Measurements from ENCODE around the gene PDCD1. TPM values are rescaled to one million over a fixed set of nuclear protein-coding genes. Genes with fewer than 3 reads are reported as not detected.

The PDCD1 gene
- total RNA-seq, 3 donors from 2014 or later (not counting 1 experiment from before 2014, with no cell fraction given) = 0.45 TPM; not detected in 2

DNA sequence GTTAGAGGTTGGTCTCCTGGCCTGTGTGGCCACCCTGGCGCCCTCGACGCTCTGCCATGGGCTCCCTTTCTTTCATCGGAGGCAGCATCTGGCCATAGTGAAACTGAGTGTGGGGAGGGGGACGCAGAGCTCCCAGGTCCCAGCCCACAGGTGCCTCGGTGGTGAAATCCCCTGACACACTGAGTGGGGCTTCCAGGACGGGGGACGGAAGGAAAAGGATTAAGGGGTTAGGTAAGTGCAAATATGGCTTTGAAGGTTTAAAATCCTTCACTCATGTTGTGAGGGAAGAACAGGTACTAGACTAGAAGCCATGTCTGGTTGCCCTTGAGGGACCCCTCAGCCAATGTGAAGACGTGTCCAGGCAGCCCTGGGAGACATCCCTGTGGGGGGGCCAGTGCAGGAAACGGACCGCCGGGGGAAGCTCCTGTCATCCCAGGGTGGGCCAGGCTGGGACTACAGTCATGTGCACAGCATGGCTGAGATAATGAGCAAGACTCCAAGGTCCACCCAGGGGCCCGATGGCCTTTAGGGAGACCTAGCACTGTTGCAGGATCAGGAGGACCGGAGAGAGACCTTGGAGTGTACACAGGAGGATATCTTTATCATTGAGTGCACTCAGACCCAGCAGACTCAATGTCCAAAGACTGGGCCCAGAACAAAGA is 47.2 kb upstream of the PDCD1 start:
- peaks cover 0 to 2% of the 10 kb centered on the region in 2 donors for H3K4me1 Mint-ChIP-seq
- no peaks in the 10 kb centered on the region for H3K9me3 Mint-ChIP-seq
- TF ChIP-seq, protein P1, sequence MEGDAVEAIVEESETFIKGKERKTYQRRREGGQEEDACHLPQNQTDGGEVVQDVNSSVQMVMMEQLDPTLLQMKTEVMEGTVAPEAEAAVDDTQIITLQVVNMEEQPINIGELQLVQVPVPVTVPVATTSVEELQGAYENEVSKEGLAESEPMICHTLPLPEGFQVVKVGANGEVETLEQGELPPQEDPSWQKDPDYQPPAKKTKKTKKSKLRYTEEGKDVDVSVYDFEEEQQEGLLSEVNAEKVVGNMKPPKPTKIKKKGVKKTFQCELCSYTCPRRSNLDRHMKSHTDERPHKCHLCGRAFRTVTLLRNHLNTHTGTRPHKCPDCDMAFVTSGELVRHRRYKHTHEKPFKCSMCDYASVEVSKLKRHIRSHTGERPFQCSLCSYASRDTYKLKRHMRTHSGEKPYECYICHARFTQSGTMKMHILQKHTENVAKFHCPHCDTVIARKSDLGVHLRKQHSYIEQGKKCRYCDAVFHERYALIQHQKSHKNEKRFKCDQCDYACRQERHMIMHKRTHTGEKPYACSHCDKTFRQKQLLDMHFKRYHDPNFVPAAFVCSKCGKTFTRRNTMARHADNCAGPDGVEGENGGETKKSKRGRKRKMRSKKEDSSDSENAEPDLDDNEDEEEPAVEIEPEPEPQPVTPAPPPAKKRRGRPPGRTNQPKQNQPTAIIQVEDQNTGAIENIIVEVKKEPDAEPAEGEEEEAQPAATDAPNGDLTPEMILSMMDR (IDR thresholded peaks at IDR 0.05) = no peak
- no peaks in the 10 kb centered on the region for H3K36me3 Mint-ChIP-seq
- peaks cover 0 to 2% of the 10 kb centered on the region in 2 donors for H3K27me3 Mint-ChIP-seq (ENCODE audit: low read depth in 2 of 2)
- Histone ChIP-seq H3K27ac (ENCODE audit: low read length) (no peak overlapping the region), H3K27me3 (ENCODE audit: control insufficient read depth, insufficient read depth, low read length) (no peaks in the 10 kb centered on the region), H3K4me1 (ENCODE audit: control insufficient read depth, insufficient read depth, low read length) (peaks cover 11% of the 10 kb centered on the region), H3K4me3 (ENCODE audit: low read length) (no peak overlapping the region), H3K36me3 (ENCODE audit: control insufficient read depth, insufficient read depth, low read length) (no peaks in the 10 kb centered on the region), H3K9me3 (ENCODE audit: control insufficient read depth, insufficient read depth, low read length) (no peaks in the 10 kb centered on the region)
- peak in 1 of 2 donors; percentile 5 for DNase-seq
- 95% methylated on average over 14 of the region's 14 CpGs for WGBS (ENCODE audit: insufficient coverage)
- no peak for ATAC-seq
- no peak overlapping the region for H3K27ac Mint-ChIP-seq
- intact Hi-C loops (cut with micrococcal nuclease) = no loop called here
- H3K4me3 Mint-ChIP-seq = no peak overlapping the region

DNA sequence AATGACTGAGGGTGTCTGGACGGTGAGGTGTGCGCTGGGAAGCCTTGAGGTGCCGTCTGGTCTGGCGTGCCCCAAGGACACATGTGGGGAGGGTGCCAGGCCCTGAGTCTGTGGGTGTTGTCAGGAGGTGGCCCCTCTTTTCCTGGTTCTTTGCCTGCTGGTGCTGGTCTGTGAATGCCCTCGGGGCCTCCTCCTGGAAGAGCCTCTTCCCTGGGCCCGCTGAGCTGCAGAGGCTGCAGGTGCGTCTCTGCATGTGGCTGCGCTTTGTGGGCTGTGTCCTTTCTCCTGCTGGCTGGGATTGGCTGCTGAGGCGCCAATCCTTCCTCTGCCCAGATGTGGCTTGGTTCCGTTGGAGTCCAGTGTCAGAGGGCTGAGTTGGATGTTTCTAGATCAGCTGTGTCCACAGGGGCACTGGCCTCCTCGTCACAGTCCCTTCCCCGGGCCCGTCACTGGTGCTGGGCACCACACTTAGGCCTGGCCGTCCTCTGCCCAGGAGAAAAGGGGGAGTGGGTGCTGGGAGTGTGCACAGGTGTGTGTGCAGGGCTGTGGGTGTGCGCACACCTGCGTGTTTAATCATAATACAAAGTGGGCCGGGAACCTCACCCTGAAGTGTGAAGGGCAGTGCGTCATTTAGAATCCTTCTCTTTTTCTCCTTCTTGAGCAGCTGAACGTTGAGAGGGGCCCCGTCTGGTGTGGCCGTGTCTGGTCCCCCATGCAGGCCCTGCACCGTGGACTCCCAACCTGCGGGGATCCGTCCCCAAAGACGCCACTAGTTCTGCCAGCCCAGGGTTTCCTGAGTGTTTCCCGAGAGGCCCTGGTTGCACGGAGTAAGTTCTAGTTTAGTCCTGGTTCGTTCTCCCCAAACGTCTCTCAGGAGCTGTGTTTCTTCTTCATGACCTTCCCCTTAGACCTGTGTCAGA is 46.4 kb upstream of the PDCD1 start:
- Histone ChIP-seq H3K27me3 (ENCODE audit: control insufficient read depth, insufficient read depth, low read length) (no peaks in the 10 kb centered on the region), H3K27ac (ENCODE audit: low read length) (no peak overlapping the region), H3K36me3 (ENCODE audit: control insufficient read depth, insufficient read depth, low read length) (no peaks in the 10 kb centered on the region), H3K9me3 (ENCODE audit: control insufficient read depth, insufficient read depth, low read length) (no peaks in the 10 kb centered on the region), H3K4me1 (ENCODE audit: control insufficient read depth, insufficient read depth, low read length) (peaks cover 11% of the 10 kb centered on the region), H3K4me3 (ENCODE audit: low read length) (no peak overlapping the region)
- peaks cover 0 to 2% of the 10 kb centered on the region in 2 donors for H3K27me3 Mint-ChIP-seq (ENCODE audit: low read depth in 2 of 2)
- WGBS (ENCODE audit: insufficient coverage) = 95% methylated on average over 29 of the region's 29 CpGs
- H3K9me3 Mint-ChIP-seq = no peaks in the 10 kb centered on the region
- no peaks in the 10 kb centered on the region for H3K4me1 Mint-ChIP-seq
- no peaks in the 10 kb centered on the region for H3K36me3 Mint-ChIP-seq
- DNase-seq (peak in 1 of 2 donors; percentile 12), ATAC-seq (no peak)
- no peak overlapping the region for H3K4me3 Mint-ChIP-seq
- intact Hi-C loops (cut with micrococcal nuclease) = no loop called here
- TF ChIP-seq, protein P1 (IDR thresholded peaks at IDR 0.05) = no peak
- H3K27ac Mint-ChIP-seq = no peak overlapping the region

DNA sequence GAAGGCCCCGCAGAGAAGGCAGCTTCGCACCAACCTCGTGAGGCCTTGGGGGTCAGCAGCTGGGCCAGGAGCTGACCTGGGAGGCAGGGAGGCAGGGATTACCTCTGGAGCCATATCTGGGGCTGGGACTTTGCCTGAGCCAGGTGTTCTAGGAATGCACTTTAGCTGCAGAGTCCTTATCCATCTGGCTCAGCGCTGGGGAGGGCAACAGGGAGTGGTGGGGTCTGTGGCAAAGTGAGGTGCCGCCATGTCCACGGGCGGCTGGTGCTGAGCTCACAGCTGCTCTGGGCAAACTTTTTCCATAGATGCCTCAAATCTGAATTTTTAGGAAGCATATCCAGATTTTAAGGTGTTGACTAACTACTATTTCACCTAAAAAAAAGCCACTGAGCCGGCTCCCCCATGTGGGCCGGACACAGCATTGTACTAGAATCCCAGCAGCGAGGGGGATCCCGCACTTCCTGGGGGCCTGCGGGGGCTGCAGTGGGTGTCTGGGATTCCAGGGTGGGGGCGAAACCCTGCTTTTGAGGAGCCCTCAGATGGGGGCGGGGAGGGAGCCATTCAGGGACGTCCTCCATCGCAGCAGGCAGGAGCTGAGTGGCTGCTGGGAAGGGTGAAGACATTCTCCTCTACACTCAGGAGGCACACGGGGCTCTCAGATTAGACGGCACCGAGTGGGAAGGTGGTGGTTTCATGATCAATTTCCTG is 45.5 kb upstream of the PDCD1 start:
- no peak overlapping the region for H3K4me3 Mint-ChIP-seq
- no peaks in the 10 kb centered on the region for H3K36me3 ChIP-seq (ENCODE audit: control insufficient read depth, insufficient read depth, low read length)
- H3K4me3 ChIP-seq (ENCODE audit: low read length) = no peak overlapping the region
- no peak overlapping the region for H3K27ac ChIP-seq (ENCODE audit: low read length)
- no peaks in the 10 kb centered on the region for H3K36me3 Mint-ChIP-seq
- H3K9me3 Mint-ChIP-seq = no peaks in the 10 kb centered on the region
- H3K27ac Mint-ChIP-seq = no peak overlapping the region
- no peaks in the 10 kb centered on the region for H3K27me3 ChIP-seq (ENCODE audit: control insufficient read depth, insufficient read depth, low read length)
- ATAC-seq (no peak), DNase-seq (no peak)
- WGBS (ENCODE audit: insufficient coverage) = 92% methylated on average over 19 of the region's 19 CpGs
- TF ChIP-seq, protein P1 (IDR thresholded peaks at IDR 0.05) = no peak
- intact Hi-C loops (cut with micrococcal nuclease) = no loop called here
- no peaks in the 10 kb centered on the region for H3K9me3 ChIP-seq (ENCODE audit: control insufficient read depth, insufficient read depth, low read length)
- peaks cover 0 to 2% of the 10 kb centered on the region in 2 donors for H3K27me3 Mint-ChIP-seq (ENCODE audit: low read depth in 2 of 2)
- H3K4me1 Mint-ChIP-seq = no peaks in the 10 kb centered on the region
- peaks cover 11% of the 10 kb centered on the region for H3K4me1 ChIP-seq (ENCODE audit: control insufficient read depth, insufficient read depth, low read length)
